HepG2 (cell line): ENCODE data around the gene CACNA2D3. TPM values are rescaled to one million over a fixed set of nuclear protein-coding genes. Genes with fewer than 3 reads are reported as not detected.
A peak's percentile ranks its signal among the peaks of the same experiment; 100 is the strongest.

Experiments
- AHDC1 ChIP-seq: sonication (generic); formaldehyde crosslinking; IDR thresholded peaks from 2 replicates; pipeline ENCODE4 v1.5.1; 2020; ENCODE audit warnings: mild to moderate bottlenecking, missing genetic modification reagents, borderline replicate concordance
- BCL6 ChIP-seq: IDR thresholded peaks from 2 replicates; pipeline ENCODE4 v1.6.1; 2016; ENCODE audit warnings: missing genetic modification reagents, missing compliant biosample characterization
- BRD4 ChIP-seq: sonication (generic); formaldehyde crosslinking; IDR thresholded peaks from 2 replicates; pipeline ENCODE4 v1.4.0; 2020; ENCODE audit warnings: missing genetic modification reagents
- DMAP1 ChIP-seq: IDR thresholded peaks from 2 replicates; pipeline ENCODE4 v1.6.1; 2016
- FIP1L1 ChIP-seq: fragments of 200-400 bp; formaldehyde crosslinking; IDR thresholded peaks from 2 replicates; pipeline ENCODE4 v1.6.1; 2018; ENCODE audit warnings: low read depth, mild to moderate bottlenecking, low read length, moderate library complexity, borderline replicate concordance; ENCODE audit not compliant: insufficient read depth
- GATAD2A ChIP-seq: IDR thresholded peaks from 2 replicates; pipeline ENCODE4 v1.6.1; 2016
- IKZF4 ChIP-seq: sonication (generic); formaldehyde crosslinking; IDR thresholded peaks from 2 replicates; pipeline ENCODE4 v1.5.1; 2020; ENCODE audit warnings: borderline replicate concordance, mild to moderate bottlenecking, low read depth, missing genetic modification reagents; ENCODE audit errors: not compliant biosample characterization
- MTF1 ChIP-seq: sonication (generic); formaldehyde crosslinking; IDR thresholded peaks from 2 replicates; pipeline ENCODE4 v1.5.0; 2020; ENCODE audit warnings: missing genetic modification reagents
- MXD4 ChIP-seq: IDR thresholded peaks from 2 replicates; pipeline ENCODE4 v1.6.1; 2016; ENCODE audit warnings: mild to moderate bottlenecking, missing biosample characterization, missing genetic modification reagents
- NFYC ChIP-seq: IDR thresholded peaks from 2 replicates; pipeline ENCODE4 v1.6.1; 2016; ENCODE audit warnings: missing genetic modification reagents, missing compliant biosample characterization
- NKX3-1 ChIP-seq: sonication (generic); formaldehyde crosslinking; IDR thresholded peaks from 2 replicates; pipeline ENCODE4 v1.5.0; 2020; ENCODE audit warnings: missing genetic modification reagents
- PHF5A ChIP-seq: IDR thresholded peaks from one replicate; pipeline ENCODE4 v1.6.1; 2018; ENCODE audit warnings: low read depth, missing genetic modification reagents; ENCODE audit not compliant: unreplicated experiment
- REPIN1 ChIP-seq: sonication (generic); formaldehyde crosslinking; IDR thresholded peaks from 2 replicates; pipeline ENCODE4 v1.8.0; 2022; ENCODE audit warnings: missing genetic modification reagents, low read depth, mild to moderate bottlenecking, borderline replicate concordance
- SMYD3 ChIP-seq: sonication (generic); formaldehyde crosslinking; IDR thresholded peaks from 2 replicates; pipeline ENCODE4 v1.8.1; 2023; ENCODE audit warnings: mild to moderate bottlenecking, missing genetic modification reagents
- ZFP62 ChIP-seq: sonication (generic); formaldehyde crosslinking; IDR thresholded peaks from 2 replicates; pipeline ENCODE4 v1.4.0; 2020; ENCODE audit warnings: missing genetic modification reagents
- ZNF121 ChIP-seq: sonication (generic); formaldehyde crosslinking; IDR thresholded peaks from 2 replicates; pipeline ENCODE4 v1.5.0; 2020; ENCODE audit warnings: mild to moderate bottlenecking, missing genetic modification reagents
- ZNF136 ChIP-seq: sonication (generic); formaldehyde crosslinking; IDR thresholded peaks from 2 replicates; pipeline ENCODE4 v1.8.1; 2022; ENCODE audit warnings: low read depth, mild to moderate bottlenecking, moderate library complexity, missing genetic modification reagents
- ZNF329 ChIP-seq: sonication (generic); formaldehyde crosslinking; IDR thresholded peaks from 2 replicates; pipeline ENCODE4 v1.9.0; 2021; ENCODE audit warnings: low read depth, mild to moderate bottlenecking, missing genetic modification reagents
- ZNF333 ChIP-seq: sonication (generic); formaldehyde crosslinking; IDR thresholded peaks from 2 replicates; pipeline ENCODE4 v1.4.0; 2020; ENCODE audit warnings: mild to moderate bottlenecking, missing genetic modification reagents, borderline replicate concordance
- ZNF546 ChIP-seq: sonication (generic); formaldehyde crosslinking; conservative IDR thresholded peaks from 2 replicates; pipeline ENCODE4 v1.8.1; 2023; ENCODE audit warnings: mild to moderate bottlenecking, missing genetic modification reagents
- ZSCAN25 ChIP-seq: sonication (generic); formaldehyde crosslinking; IDR thresholded peaks from 2 replicates; pipeline ENCODE4 v1.8.0; 2022; ENCODE audit warnings: mild to moderate bottlenecking, missing genetic modification reagents
- polyA plus RNA-seq, 8 experiments: library from polyadenylated mRNA; depleted of rRNA in 3 of 8; stranded (reverse) in 7 of 8; unstranded in 1 of 8; fragments of >200 nt; fragmentation: Illumina TruSeq in 4 of 8; extraction: Trizol in 4 of 8; gene quantifications; 2 replicates each; pipeline versions ENCODE4 v1.2.1 to v1.2.3, GENCODE V29; 2011 to 2016; ENCODE audit warnings: low read depth in 4 of 8, missing spikeins in 1 of 8, mixed read lengths in 1 of 8; ENCODE audit not compliant: insufficient read depth in 1 of 8
- total RNA-seq, 5 experiments: library from RNA; depleted of rRNA; stranded (reverse); fragments of >200 nt; fragmentation: Illumina TruSeq; extraction: Trizol; gene quantifications; 2 replicates each; pipeline ENCODE4 v1.2.3, GENCODE V29; 2016; ENCODE audit warnings: low read depth in 1 of 5
- TF ChIP-seq, protein P1 (sequence below): sonication (generic); formaldehyde crosslinking; IDR thresholded peaks from 2 replicates; pipeline ENCODE4 v1.8.0; 2022; ENCODE audit warnings: missing genetic modification reagents, low read depth, mild to moderate bottlenecking, borderline replicate concordance
- TF ChIP-seq, protein P2 (sequence below): IDR thresholded peaks from 2 replicates; pipeline ENCODE4 v1.6.1; 2018; ENCODE audit warnings: missing genetic modification reagents, mild to moderate bottlenecking, missing compliant biosample characterization
- TF ChIP-seq, protein P3 (sequence below): sonication (generic); formaldehyde crosslinking; IDR thresholded peaks from 2 replicates; pipeline ENCODE4 v1.5.0; 2020; ENCODE audit warnings: missing genetic modification reagents

Gene CACNA2D3
- total and polyA plus RNA-seq, 2 of the 13 experiments (the other 11 are each of a cell fraction or from before 2014, with no cell fraction given): not detected

DNA sequence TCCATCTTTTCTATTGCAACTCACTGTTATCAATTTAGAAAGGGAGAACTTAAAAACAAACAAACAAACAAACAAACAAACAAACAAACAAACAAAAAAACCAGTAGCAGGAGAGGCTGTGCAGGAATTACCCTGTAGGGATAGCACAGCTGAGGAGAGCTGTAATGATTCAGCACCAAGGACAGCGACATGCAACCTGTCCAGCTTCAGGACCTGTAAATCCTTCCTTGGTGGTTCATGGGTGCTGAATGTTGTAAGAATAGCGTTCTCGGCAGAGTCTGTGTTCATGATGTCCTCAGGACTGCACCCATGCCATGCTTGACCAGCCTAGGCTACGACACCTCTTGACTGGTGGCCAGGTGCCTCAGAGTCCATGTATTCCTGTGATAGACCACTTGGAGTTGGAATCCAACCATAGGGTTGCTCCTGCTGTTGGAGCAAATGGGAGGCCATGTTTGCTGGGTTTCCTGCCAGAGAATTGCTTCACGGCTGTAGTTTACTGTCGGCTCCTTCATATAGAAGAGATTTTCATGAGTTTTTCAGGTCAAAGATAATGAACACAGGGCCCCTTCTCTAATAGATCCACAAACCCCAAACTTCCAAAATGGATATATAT lies 65.9 kb downstream of the CACNA2D3 start (continued):
- TF ChIP-seq ZNF546 (CRISPR knock-in tag): no peak
- no peak for TF ChIP-seq MTF1 (CRISPR knock-in tag)
- peak; percentile 31; the same call in 1 of the 2 replicates for TF ChIP-seq MXD4 (CRISPR knock-in tag)
- TF ChIP-seq GATAD2A (CRISPR knock-in tag): 0 out of 2 replicates have a peak, but pooled peaks have one; percentile 23
- no peak for TF ChIP-seq IKZF4 (CRISPR knock-in tag)
- TF ChIP-seq ZNF136 (CRISPR knock-in tag): no peak
- no peak for TF ChIP-seq ZFP62 (CRISPR knock-in tag)
- no peak for TF ChIP-seq NFYC (CRISPR knock-in tag)
- TF ChIP-seq ZNF333 (CRISPR knock-in tag): no peak
- 0 out of 2 replicates have a peak, but pooled peaks have one; percentile 22 for TF ChIP-seq REPIN1
- TF ChIP-seq BCL6 (CRISPR knock-in tag): peak; percentile 59; the same call in 1 of the 2 replicates
- no peak for TF ChIP-seq BRD4 (CRISPR knock-in tag)
- TF ChIP-seq ZNF329 (CRISPR knock-in tag): no peak
- no peak for TF ChIP-seq AHDC1 (CRISPR knock-in tag)
- no peak for TF ChIP-seq SMYD3 (CRISPR knock-in tag)
- no peak for TF ChIP-seq FIP1L1
- TF ChIP-seq, protein P1, sequence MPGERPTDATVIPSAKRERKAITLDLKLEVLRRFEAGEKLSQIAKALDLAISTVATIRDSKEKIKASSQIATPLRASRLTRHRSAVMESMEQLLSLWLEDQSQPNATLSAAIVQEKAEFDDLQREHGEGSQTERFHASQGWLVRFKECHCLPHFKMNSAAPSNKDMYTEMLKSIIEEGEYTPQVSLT (CRISPR knock-in tag): no peak
- no peak for TF ChIP-seq ZNF121 (CRISPR knock-in tag)
- TF ChIP-seq DMAP1: no peak
- TF ChIP-seq, protein P2, sequence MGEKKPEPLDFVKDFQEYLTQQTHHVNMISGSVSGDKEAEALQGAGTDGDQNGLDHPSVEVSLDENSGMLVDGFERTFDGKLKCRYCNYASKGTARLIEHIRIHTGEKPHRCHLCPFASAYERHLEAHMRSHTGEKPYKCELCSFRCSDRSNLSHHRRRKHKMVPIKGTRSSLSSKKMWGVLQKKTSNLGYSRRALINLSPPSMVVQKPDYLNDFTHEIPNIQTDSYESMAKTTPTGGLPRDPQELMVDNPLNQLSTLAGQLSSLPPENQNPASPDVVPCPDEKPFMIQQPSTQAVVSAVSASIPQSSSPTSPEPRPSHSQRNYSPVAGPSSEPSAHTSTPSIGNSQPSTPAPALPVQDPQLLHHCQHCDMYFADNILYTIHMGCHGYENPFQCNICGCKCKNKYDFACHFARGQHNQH: peak; percentile 51; the same call in 1 of the 2 replicates
- no peak for TF ChIP-seq ZSCAN25 (CRISPR knock-in tag)
- TF ChIP-seq, protein P3, sequence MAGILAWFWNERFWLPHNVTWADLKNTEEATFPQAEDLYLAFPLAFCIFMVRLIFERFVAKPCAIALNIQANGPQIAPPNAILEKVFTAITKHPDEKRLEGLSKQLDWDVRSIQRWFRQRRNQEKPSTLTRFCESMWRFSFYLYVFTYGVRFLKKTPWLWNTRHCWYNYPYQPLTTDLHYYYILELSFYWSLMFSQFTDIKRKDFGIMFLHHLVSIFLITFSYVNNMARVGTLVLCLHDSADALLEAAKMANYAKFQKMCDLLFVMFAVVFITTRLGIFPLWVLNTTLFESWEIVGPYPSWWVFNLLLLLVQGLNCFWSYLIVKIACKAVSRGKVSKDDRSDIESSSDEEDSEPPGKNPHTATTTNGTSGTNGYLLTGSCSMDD (CRISPR knock-in tag): no peak
- no peak for TF ChIP-seq PHF5A (CRISPR knock-in tag)
- peak; percentile 54; the same call in 1 of the 2 replicates for TF ChIP-seq NKX3-1
